NT2/D1 (cell line): ENCODE measurements around the gene EXOSC10.

Source experiments
- SUZ12 ChIP-seq: IDR thresholded peaks from 2 replicates; pipeline ENCODE4 v1.6.1; 2011; ENCODE audit not compliant: insufficient read length, insufficient read depth; ENCODE audit errors: extremely low read depth
- YY1 ChIP-seq: IDR thresholded peaks from 2 replicates; pipeline ENCODE4 v1.6.1; 2011; ENCODE audit not compliant: insufficient read length, insufficient read depth
- ZNF274 ChIP-seq: IDR thresholded peaks from 2 replicates; pipeline ENCODE4 v1.6.1; 2011; ENCODE audit warnings: mild to moderate bottlenecking, low read depth, low read length

DNA sequence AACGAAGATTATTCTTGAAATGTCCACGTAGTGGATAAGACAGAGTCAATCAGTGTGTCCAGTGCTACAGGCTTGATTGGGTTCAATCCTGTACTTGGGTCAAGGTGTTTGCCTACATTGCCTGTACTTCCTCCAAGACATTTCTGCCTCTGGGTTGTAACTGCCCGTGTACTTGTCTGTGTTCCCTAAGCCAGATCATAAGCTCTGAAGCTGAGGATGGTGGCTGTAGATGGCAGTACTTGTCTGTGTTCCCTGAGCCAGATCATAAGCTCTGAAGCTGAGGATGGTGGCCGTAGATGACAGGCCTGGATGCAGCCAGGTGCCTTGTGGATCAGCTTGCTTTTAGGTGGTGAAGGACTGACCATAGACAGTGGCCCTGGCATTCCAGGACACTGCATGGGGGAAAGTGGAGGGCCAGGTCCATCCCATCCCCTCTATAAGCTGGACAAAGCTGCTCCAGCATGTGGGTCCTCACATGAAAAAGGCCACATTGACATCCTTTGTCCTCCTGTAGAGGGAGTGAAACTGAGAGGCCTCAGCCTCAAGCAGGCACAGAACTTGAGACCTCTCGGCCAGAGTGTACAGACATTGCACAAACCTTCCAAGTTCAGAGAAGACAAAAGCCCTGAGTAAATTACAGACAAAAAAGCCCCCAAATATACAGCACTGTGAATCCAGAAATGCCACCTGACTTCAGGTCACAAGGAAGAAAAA, 37.9 kb downstream of the EXOSC10 start:
- TF ChIP-seq SUZ12, result no peak
- TF ChIP-seq ZNF274, result no peak
- TF ChIP-seq YY1, result no peak
